Measurements from ENCODE around the gene RAB8A.
A peak's percentile ranks its signal among the peaks of the same experiment; 100 is the strongest.
"Not testable (repeated sequence)": the region's sequence is repeated elsewhere in the genome, so short reads cannot be mapped to it uniquely, and the experiment has no call there.

RAB8A gene

GRCh38 chr19:16143399-16144215 is 31.9 kb downstream of the RAB8A start, which contains the start of gene HSH2D:
TSS of gene HSH2D (plus strand) at chr19:16143685. CDS start at chr19:16148751, 5,066 bp downstream.
- DNase-seq = peak; percentile 65

GRCh38 chr19:16144216-16144581 is 32.5 kb downstream of the RAB8A start:
- no peak for DNase-seq

- no peak for DNase-seq
These were observed 34.4 kb downstream of the RAB8A start for GRCh38 chr19:16146112-16146511.

- DNase-seq = no peak
These were observed 36.9 kb downstream of the RAB8A start for GRCh38 chr19:16148443-16149229.

GRCh38 chr19:16153582-16154336 is 42.1 kb downstream of the RAB8A start:
- DNase-seq = no peak

- no peak for DNase-seq
These were observed 42.9 kb downstream of the RAB8A start for GRCh38 chr19:16154557-16154956.

- no peak for DNase-seq
These were observed 43.4 kb downstream of the RAB8A start for GRCh38 chr19:16155128-16155527.

GRCh38 chr19:16156904-16157303 is 45.2 kb downstream of the RAB8A start:
- DNase-seq = no peak

- no peak for DNase-seq
These were observed 45.9 kb downstream of the RAB8A start for GRCh38 chr19:16157601-16158000.

- no peak for DNase-seq
These were observed 48.0 kb downstream of the RAB8A start for GRCh38 chr19:16159655-16160054.

GRCh38 chr19:16160445-16160942 is 48.8 kb downstream of the RAB8A start:
- DNase-seq = no peak

GRCh38 chr19:16160943-16161560 is 49.4 kb downstream of the RAB8A start:
- DNase-seq = no peak

- no peak for DNase-seq
These were observed 50.2 kb downstream of the RAB8A start for GRCh38 chr19:16161840-16162239.

- no peak for DNase-seq
These were observed 52.7 kb downstream of the RAB8A start for GRCh38 chr19:16164222-16164890.

GRCh38 chr19:16166417-16166816 is 54.7 kb downstream of the RAB8A start:
- DNase-seq = no peak

GRCh38 chr19:16167055-16167454 is 55.4 kb downstream of the RAB8A start:
- DNase-seq = no peak

- peak; percentile 54 for DNase-seq
These were observed 56.9 kb downstream of the RAB8A start for GRCh38 chr19:16168465-16169081.

GRCh38 chr19:16170134-16170533 is 58.4 kb downstream of the RAB8A start:
- DNase-seq = no peak

GRCh38 chr19:16175954-16176353 is 64.3 kb downstream of the RAB8A start:
- DNase-seq = no peak

- DNase-seq = not testable (repeated sequence)
These were observed 67.2 kb downstream of the RAB8A start for GRCh38 chr19:16178866-16179265.

GRCh38 chr19:16180611-16181010 is 68.9 kb downstream of the RAB8A start:
- no peak for DNase-seq

Measured in SIG-M5 (cell line).